Hematopoietic multipotent progenitor cell (in vitro differentiated cells): ENCODE data around the gene AP3D1. TPM values are rescaled to one million over a fixed set of nuclear protein-coding genes. Genes with fewer than 3 reads are reported as not detected.
"Not testable (repeated sequence)": the region's sequence is repeated elsewhere in the genome, so short reads cannot be mapped to it uniquely, and the experiment has no call there.

ENCODE experiments used
- DNase-seq, 3 donors: peaks; one replicate each; pipeline ENCODE4 v3.0.0-alpha.2; 2011 to 2015; ENCODE audit warnings: low read depth in 2 of 3, low spot score in 2 of 3
- total RNA-seq: library from RNA; depleted of rRNA; stranded (reverse); fragments of >200 nt; gene quantifications from one replicate; pipeline ENCODE4 v1.2.3, GENCODE V29; 2012

The AP3D1 gene
- total RNA-seq, result 137 TPM

GRCh38 chr19:2151339-2152229, at the start of gene AP3D1:
AP3D1 (minus strand) TSS chr19:2151566; CDS start chr19:2151334, 232 bp downstream.
- peak; percentile 99 to 100 (median 100) for DNase-seq

- not testable (repeated sequence) for DNase-seq
Measured at GRCh38 chr19:2200624-2201294, 49.4 kb upstream of the AP3D1 start.

GRCh38 chr19:2199861-2200623, 48.7 kb upstream of the AP3D1 start:
- no peak for DNase-seq

- peak in 2 of 3 donors; percentile 23 to 35 for DNase-seq
Measured at GRCh38 chr19:2199215-2199614, 47.8 kb upstream of the AP3D1 start.

- DNase-seq, result no peak
Measured at GRCh38 chr19:2198317-2198716, 47.0 kb upstream of the AP3D1 start.

GRCh38 chr19:2197270-2197669, 45.9 kb upstream of the AP3D1 start:
- no peak for DNase-seq

GRCh38 chr19:2195914-2196313, 44.5 kb upstream of the AP3D1 start:
- no peak for DNase-seq

- DNase-seq, result no peak
Measured at GRCh38 chr19:2195361-2195760, 44.0 kb upstream of the AP3D1 start.

GRCh38 chr19:2194513-2195078, 43.2 kb upstream of the AP3D1 start:
- DNase-seq, result no peak

- DNase-seq, result no peak
Measured at GRCh38 chr19:2193807-2194206, 42.4 kb upstream of the AP3D1 start.

- no peak for DNase-seq
Measured at GRCh38 chr19:2192862-2193261, 41.5 kb upstream of the AP3D1 start.

- no peak for DNase-seq
Measured at GRCh38 chr19:2191456-2192310, 40.3 kb upstream of the AP3D1 start.

GRCh38 chr19:2190848-2191455, 39.6 kb upstream of the AP3D1 start:
- DNase-seq, result no peak

- no peak for DNase-seq
Measured at GRCh38 chr19:2189880-2190279, 38.5 kb upstream of the AP3D1 start.

- no peak for DNase-seq
Measured at GRCh38 chr19:2188708-2189385, 37.5 kb upstream of the AP3D1 start.

- no peak for DNase-seq
Measured at GRCh38 chr19:2187159-2187558, 35.8 kb upstream of the AP3D1 start.

GRCh38 chr19:2186071-2186846, 34.9 kb upstream of the AP3D1 start:
- no peak for DNase-seq

- no peak for DNase-seq
Measured at GRCh38 chr19:2185734-2186070, 34.3 kb upstream of the AP3D1 start.
